Liver (tissue), 3 donors: ENCODE measurements around the gene LPA.

Experiments used
- CTCF ChIP-seq: fragments of 150-350 bp; IDR thresholded peaks from 2 replicates; pipeline ENCODE4 v1.5.1; 2017; ENCODE audit warnings: improper control_type of control experiment, low read depth, low read length; ENCODE audit not compliant: missing input control
- EGR1 ChIP-seq, 2 donors: IDR thresholded peaks; 2 replicates each; pipeline ENCODE4 v1.6.1; 2016 to 2018; ENCODE audit warnings: antibody characterized with exemption in 2 of 2, low read depth in 2 of 2
- JUND ChIP-seq, 2 donors: IDR thresholded peaks; 2 replicates each; pipeline ENCODE4 v1.6.1; 2016; ENCODE audit warnings: antibody characterized with exemption in 2 of 2
- TAF1 ChIP-seq: conservative IDR thresholded peaks from 2 replicates; pipeline ENCODE4 v1.6.1; 2016; ENCODE audit warnings: antibody characterized with exemption, mild to moderate bottlenecking
- YY1 ChIP-seq: IDR thresholded peaks from 2 replicates; pipeline ENCODE4 v1.6.1; 2016; ENCODE audit warnings: antibody characterized with exemption, mild to moderate bottlenecking
- donor health status: healthy.
- donor health status: healthy.

GRCh38 chr6:160581406-160581805, 82.7 kb downstream of the LPA start:
- TF ChIP-seq TAF1 (no peak), EGR1 (IDR thresholded peaks at IDR 0.05; ENCODE audit: low read depth in 2 of 2) (no peak), CTCF (no peak), YY1 (no peak), JUND (IDR thresholded peaks at IDR 0.05) (no peak)
